K562 (cell line): ENCODE results near the gene ANKH. TPM values are rescaled to one million over a fixed set of nuclear protein-coding genes. Genes with fewer than 3 reads are reported as not detected.
"Not testable (repeated sequence)": the region's sequence is repeated elsewhere in the genome, so short reads cannot be mapped to it uniquely, and the experiment has no call there.

ENCODE experiments used
- ATAC-seq: fragments of 200-7000 bp; cut with Tn5 transposase; 3 replicates; pipeline ENCODE4 v1.9.1; 2020; ENCODE audit warnings: moderate library complexity
- BruUV-seq: library from RNA; stranded (reverse); fragments of 400-500 nt; replicated peaks from 2 replicates; lab custom pipeline; 2021; lab: Mats Ljungman, UMichigan
- CTCF ChIA-PET: fragments of 300-600 bp; formaldehyde crosslinking; extraction: SDS; loops from one replicate; lab custom pipeline; 2021; ENCODE audit warnings: low intra/inter-chr PET ratio; lab: Yijun Ruan, JAX
- POLR2A ChIA-PET: fragments of 300-600, 350-650 bp; sonication (Branson Sonifier 250); formaldehyde crosslinking; extraction: SDS; loops from one replicate; lab custom pipeline; 2021; ENCODE audit warnings: antibody characterized with exemption, inconsistent platforms; lab: Yijun Ruan, JAX
- DNase-seq, 4 experiments: peaks; one replicate each; pipeline versions ENCODE4 v3.0.0 to v3.0.0-alpha.2; 2011 to 2018; ENCODE audit warnings: low spot score in 3 of 4, mixed read lengths in 3 of 4; ENCODE audit errors: extremely low read depth in 1 of 4
- FAIRE-seq: peaks from 2 replicates; lab custom pipeline; 2011; peaks lifted over from hg19 to GRCh38; lab: Jason Lieb, UNC
- H2AFZ ChIP-seq: 2 replicates; pipeline ENCODE4 v1.6.0; 2011; ENCODE audit warnings: low read depth, low read length, control low read depth, inconsistent platforms
- H3K27ac ChIP-seq: fragments of 200-600 bp; 3 replicates; pipeline ENCODE4 v1.8.0; 2011; ENCODE audit warnings: low read depth, mild to moderate bottlenecking, control low read depth, inconsistent platforms, low read length, moderate library complexity, mixed read lengths; ENCODE audit errors: extremely low read depth
- H3K27me3 ChIP-seq, 2 experiments: fragments of 300-600 bp in 1 of 2; 2 replicates in 1 of 2; 3 replicates in 1 of 2; pipeline versions ENCODE4 v1.6.0 to v1.8.0; 2011; ENCODE audit warnings: inconsistent platforms in 2 of 2, low read length in 2 of 2, mild to moderate bottlenecking in 1 of 2, mixed read lengths in 1 of 2, moderate library complexity in 1 of 2; ENCODE audit not compliant: control insufficient read depth in 2 of 2, insufficient read depth in 2 of 2
- H3K36me3 ChIP-seq: fragments of 300-600 bp; 3 replicates; pipeline ENCODE4 v1.8.0; 2011; ENCODE audit warnings: mild to moderate bottlenecking, low read length, inconsistent platforms; ENCODE audit not compliant: control insufficient read depth, insufficient read depth
- H3K4me1 ChIP-seq, 2 experiments: fragments of 200-600 bp in 1 of 2; replicated peaks in 1 of 2; 2 replicates in 1 of 2; 3 replicates in 1 of 2; pipeline versions ENCODE4 v1.5.1 to v1.8.0; 2011; ENCODE audit warnings: inconsistent platforms in 2 of 2, low read length in 2 of 2, mild to moderate bottlenecking in 1 of 2, mixed read lengths in 1 of 2, moderate library complexity in 1 of 2; ENCODE audit not compliant: control insufficient read depth in 2 of 2, insufficient read depth in 2 of 2
- H3K4me2 ChIP-seq: 2 replicates; pipeline ENCODE4 v1.6.1; 2011; ENCODE audit warnings: low read length, control low read depth, inconsistent platforms, mixed read lengths; ENCODE audit not compliant: insufficient read depth
- H3K4me3 ChIP-seq: fragments of 200-600 bp; sonication (generic), shearing (Covaris generic); 2 replicates; pipeline ENCODE4 v1.5.1; 2016; ENCODE audit warnings: control low read depth, inconsistent platforms
- H3K79me2 ChIP-seq: fragments of 200-600 bp; 3 replicates; pipeline ENCODE4 v1.8.0; 2011; ENCODE audit warnings: low read length, inconsistent platforms; ENCODE audit not compliant: control insufficient read depth, insufficient read depth
- H3K9ac ChIP-seq, 2 experiments: 2 replicates each; pipeline versions ENCODE4 v1.6.0 to v1.6.1; 2011; ENCODE audit warnings: low read depth in 2 of 2, low read length in 2 of 2, control low read depth in 1 of 2, inconsistent platforms in 1 of 2, mild to moderate bottlenecking in 1 of 2, mixed read lengths in 1 of 2; ENCODE audit not compliant: insufficient read depth in 1 of 2
- H3K9me1 ChIP-seq: one replicate; pipeline ENCODE4 v1.6.0; 2011; ENCODE audit warnings: inconsistent platforms, mild to moderate bottlenecking, low read length, moderate library complexity; ENCODE audit not compliant: control insufficient read depth, insufficient read depth
- H3K9me3 ChIP-seq: replicated peaks from 2 replicates; pipeline ENCODE4 v1.5.1; 2011; ENCODE audit warnings: low read depth, low read length, inconsistent platforms; ENCODE audit not compliant: control insufficient read depth, insufficient read depth
- H4K20me1 ChIP-seq: replicated peaks from 2 replicates; pipeline ENCODE4 v1.6.1; 2011; ENCODE audit warnings: low read length, inconsistent platforms, mixed read lengths; ENCODE audit not compliant: control insufficient read depth, insufficient read depth
- EGR1 ChIP-seq: fragments of 450-650 bp; conservative IDR thresholded peaks from 2 replicates; pipeline ENCODE4 v1.6.1; 2017; ENCODE audit warnings: mild to moderate bottlenecking
- FOXA3 ChIP-seq, 2 experiments: fragments of 450-650 bp in 1 of 2; sonication (generic) in 1 of 2; formaldehyde crosslinking; IDR thresholded peaks in 1 of 2; conservative IDR thresholded peaks in 1 of 2; 2 replicates each; pipeline versions ENCODE4 v1.4.0 to v1.8.0; 2020 to 2022; ENCODE audit warnings: mild to moderate bottlenecking in 2 of 2, missing genetic modification reagents in 1 of 2
- RAD21 ChIP-seq, 2 experiments: fragments of 250-450 bp in 1 of 2; fragments of 450-650 bp in 1 of 2; sonication (Bioruptor Pico) in 1 of 2; formaldehyde crosslinking in 1 of 2; IDR thresholded peaks in 1 of 2; conservative IDR thresholded peaks in 1 of 2; 2 replicates each; pipeline versions ENCODE4 v1.4.0 to v1.8.0; 2020 to 2022; ENCODE audit warnings: mild to moderate bottlenecking in 2 of 2, moderate library complexity in 1 of 2
- ZNF696 ChIP-seq: fragments of 250-450 bp; sonication (Bioruptor Pico); conservative IDR thresholded peaks from 2 replicates; pipeline ENCODE4 v1.4.0; 2020; ENCODE audit warnings: mild to moderate bottlenecking, moderate library complexity
- ZSCAN32 ChIP-seq: fragments of 450-650 bp; formaldehyde crosslinking; IDR thresholded peaks from 2 replicates; pipeline ENCODE4 v1.4.0; 2020; ENCODE audit warnings: mild to moderate bottlenecking, moderate library complexity
- WGBS: fragments of 100-300 bp; shearing (Covaris generic); methylation state at CpG from one replicate; pipeline ENCODE4 v1.1.6; 2016; ENCODE audit warnings: low coverage, mixed read lengths; ENCODE audit not compliant: insufficient coverage; ENCODE audit errors: missing lambda C conversion rate; 5-methylcytosine and 5-hydroxymethylcytosine counted together
- in situ Hi-C: fragments of 300-500 bp; cut with MboI; formaldehyde crosslinking; loops from 4 replicates; pipeline ENCODE4 v1.15.0; 2018; ENCODE audit warnings: inconsistent platforms, mixed read lengths
- intact Hi-C: fragments of 100-400 bp; cut with micrococcal nuclease; formaldehyde crosslinking; loops from 2 replicates; pipeline ENCODE4 v1.14.2; 2022
- polyA plus RNA-seq, 8 experiments: library from polyadenylated mRNA; depleted of rRNA in 4 of 8; stranded (reverse) in 5 of 8; unstranded in 3 of 8; fragments of >200 nt; fragmentation: Nextera tagmentation in 2 of 8; fragmentation: Illumina TruSeq in 1 of 8; extraction: Ambion mirVana in 2 of 8; extraction: Trizol in 1 of 8; gene quantifications; 2 replicates each; pipeline versions ENCODE4 v1.2.1 to v1.2.3, GENCODE V29; 2011 to 2014; ENCODE audit warnings: inconsistent platforms in 1 of 8, missing spikeins in 1 of 8
- total RNA-seq, 7 experiments: library from RNA; depleted of rRNA in 6 of 7; stranded (reverse); fragments of >200 nt in 6 of 7; fragmentation: Illumina TruSeq in 2 of 7; extraction: Trizol in 2 of 7; gene quantifications; 2 replicates each; pipeline versions ENCODE4 v1.2.1 to v1.2.3, GENCODE V29; 2011 to 2021; ENCODE audit warnings: low replicate concordance in 1 of 7

Gene ANKH
- total and polyA plus RNA-seq, 9 of the 15 experiments (the other 6 are each of a cell fraction or from before 2014, with no cell fraction given), result 0.79 to 12.2 (median 4.5) TPM

GRCh38 chr5:14818931-14819790, 52.4 kb downstream of the ANKH start:
- in situ Hi-C loops (no loop called here), intact Hi-C loops (no loop called here)
- CTCF ChIA-PET, result no interaction called here
- H2AFZ ChIP-seq, result no peak overlapping the region
- no peak for DNase-seq
- H3K4me3 ChIP-seq, result no peak overlapping the region
- ATAC-seq, result no peak
- no peaks in the 10 kb centered on the region for H3K36me3 ChIP-seq
- no peaks in the 10 kb centered on the region for H3K9me1 ChIP-seq
- no peaks in the 10 kb centered on the region for H4K20me1 ChIP-seq
- BruUV-seq, result no TSS peak
- TF ChIP-seq FOXA3 (CRISPR knock-in tag; conservative IDR thresholded peaks at IDR 0.05 in 1 of 2, IDR thresholded peaks at IDR 0.05 in 1 of 2), result no peak
- no peak for TF ChIP-seq ZNF696 (CRISPR knock-in tag)
- no peak for TF ChIP-seq EGR1
- TF ChIP-seq RAD21 (CRISPR knock-in tag; conservative IDR thresholded peaks at IDR 0.05 in 1 of 2, IDR thresholded peaks at IDR 0.05 in 1 of 2), result no peak
- no peak for TF ChIP-seq ZSCAN32 (CRISPR knock-in tag)
- no peak overlapping the region for H3K4me2 ChIP-seq
- H3K27me3 ChIP-seq, result peaks cover 3 to 7% of the 10 kb centered on the region in 2 experiments; a peak in 4 of 5 replicates
- FAIRE-seq, result peak; percentile 42
- H3K4me1 ChIP-seq, result no peaks in the 10 kb centered on the region
- H3K9me3 ChIP-seq, result no peaks in the 10 kb centered on the region
- no peak overlapping the region for H3K9ac ChIP-seq
- no peak overlapping the region for H3K27ac ChIP-seq
- WGBS, result 13% methylated on average over 14 of the region's 14 CpGs
- no peaks in the 10 kb centered on the region for H3K79me2 ChIP-seq
- POLR2A ChIA-PET, result interaction anchor here (1.2 kb wide), 1 partner anchor 14 kb away, joined by 4 read pairs; no protein-coding TSS in a partner anchor

DNA sequence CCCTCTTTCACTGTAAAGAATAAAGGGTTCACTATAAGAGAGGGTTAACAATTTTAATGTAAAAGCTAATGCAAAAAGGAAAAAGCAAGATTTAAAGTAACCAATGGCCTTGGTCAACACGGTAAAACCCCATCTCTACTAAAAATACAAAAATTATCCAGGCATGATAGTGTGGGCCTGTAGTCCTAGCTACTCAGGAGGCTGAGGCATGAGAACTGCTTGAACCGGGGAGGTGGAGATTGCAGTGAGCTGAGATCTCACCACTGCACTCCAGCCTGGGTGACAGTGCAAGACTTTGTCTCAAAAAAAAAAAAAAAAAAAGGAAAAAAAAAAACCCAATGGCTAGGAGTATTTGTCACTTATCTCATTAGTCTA, 53.8 kb downstream of the ANKH start:
- H3K9me3 ChIP-seq, in situ Hi-C loops, DNase-seq, H3K36me3 ChIP-seq, FAIRE-seq, H3K9ac ChIP-seq, H3K79me2 ChIP-seq, H3K4me2 ChIP-seq, intact Hi-C loops, H2AFZ ChIP-seq, H3K4me3 ChIP-seq, CTCF ChIA-PET, H3K27me3 ChIP-seq, H3K9me1 ChIP-seq, H3K27ac ChIP-seq, H3K4me1 ChIP-seq, BruUV-seq, ATAC-seq, H4K20me1 ChIP-seq: not testable (repeated sequence)
- POLR2A ChIA-PET, result interaction anchor here (0.8 to 0.9 kb wide), 2 partner anchors 11 to 14 kb away, joined by 3 read pairs; no protein-coding TSS in a partner anchor
- 4% methylated on average over 2 of the region's 2 CpGs for WGBS
